Endothelial cell (in vitro differentiated cells): ENCODE results near the gene SMU1. TPM values are rescaled to one million over a fixed set of nuclear protein-coding genes. Genes with fewer than 3 reads are reported as not detected.

Experiments used
- DNase-seq: peaks from one replicate; pipeline ENCODE4 v3.0.0; 2021; ENCODE audit warnings: low spot score
- H3K27ac Mint-ChIP-seq: one replicate; pipeline ENCODE4 v1.8.0; 2021; ENCODE audit warnings: mixed read lengths, inconsistent platforms; ENCODE audit not compliant: unreplicated experiment
- H3K27me3 Mint-ChIP-seq: one replicate; pipeline ENCODE4 v1.8.0; 2021; ENCODE audit warnings: mild to moderate bottlenecking, moderate library complexity, mixed read lengths, inconsistent platforms; ENCODE audit not compliant: unreplicated experiment
- H3K36me3 Mint-ChIP-seq: one replicate; pipeline ENCODE4 v1.8.0; 2021; ENCODE audit warnings: mild to moderate bottlenecking, low read depth, mixed read lengths, inconsistent platforms; ENCODE audit not compliant: unreplicated experiment
- H3K4me1 Mint-ChIP-seq: one replicate; pipeline ENCODE4 v1.8.0; 2021; ENCODE audit warnings: mild to moderate bottlenecking, mixed read lengths, inconsistent platforms; ENCODE audit not compliant: unreplicated experiment
- H3K4me3 Mint-ChIP-seq: one replicate; pipeline ENCODE4 v1.8.0; 2021; ENCODE audit warnings: mild to moderate bottlenecking, mixed read lengths, inconsistent platforms; ENCODE audit not compliant: unreplicated experiment
- H3K9me3 Mint-ChIP-seq: one replicate; pipeline ENCODE4 v1.8.0; 2021; ENCODE audit warnings: mixed read lengths, inconsistent platforms; ENCODE audit not compliant: unreplicated experiment
- CTCF ChIP-seq: fragments of 200-600 bp; sonication (generic); IDR thresholded peaks from one replicate; pipeline ENCODE4 v1.5.0; 2021; ENCODE audit warnings: antibody characterized with exemption; ENCODE audit not compliant: unreplicated experiment
- total RNA-seq: library from RNA; stranded (reverse); fragmentation: NEBNext Ultra II Directional; extraction: Animal tissue kit (Norgen Biotek cat#: 25700); gene quantifications from one replicate; pipeline ENCODE4 v1.2.1, GENCODE V29; 2021; ENCODE audit not compliant: unreplicated experiment

The SMU1 gene
- total RNA-seq, 1 donor from 2014 or later = 23.7 TPM

- Mint-ChIP-seq H3K4me3 (peak overlapping the region; percentile 90), H3K27me3 (peaks cover 3% of the 10 kb centered on the region), H3K4me1 (peaks cover 4% of the 10 kb centered on the region), H3K27ac (peak overlapping the region; percentile 91), H3K9me3 (no peaks in the 10 kb centered on the region), H3K36me3 (peaks cover 23% of the 10 kb centered on the region)
- peak; percentile 20 for DNase-seq
- no peak for TF ChIP-seq CTCF
Observed at GRCh38 chr9:33044677-33045282, 31.7 kb downstream of the SMU1 start.

- Mint-ChIP-seq H3K4me3 (peak overlapping the region; percentile 90), H3K9me3 (no peaks in the 10 kb centered on the region), H3K4me1 (peaks cover 4% of the 10 kb centered on the region), H3K27me3 (peaks cover 3% of the 10 kb centered on the region), H3K27ac (peak overlapping the region; percentile 91), H3K36me3 (peaks cover 23% of the 10 kb centered on the region)
- TF ChIP-seq CTCF = no peak
- peak; percentile 80 for DNase-seq
Observed at GRCh38 chr9:33044162-33044673, 32.3 kb downstream of the SMU1 start.

- TF ChIP-seq CTCF = no peak
- Mint-ChIP-seq H3K36me3 (peaks cover 27% of the 10 kb centered on the region), H3K27ac (peak overlapping the region; percentile 91), H3K4me1 (peaks cover 4% of the 10 kb centered on the region), H3K27me3 (peaks cover 3% of the 10 kb centered on the region), H3K4me3 (peak overlapping the region; percentile 90), H3K9me3 (no peaks in the 10 kb centered on the region)
- DNase-seq = no peak
Observed at GRCh38 chr9:33043671-33044070, 32.8 kb downstream of the SMU1 start.

GRCh38 chr9:33042473-33042872 is 34.0 kb downstream of the SMU1 start:
- H3K9me3 Mint-ChIP-seq = no peaks in the 10 kb centered on the region
- H3K27me3 Mint-ChIP-seq = peaks cover 3% of the 10 kb centered on the region
- H3K36me3 Mint-ChIP-seq = peaks cover 24% of the 10 kb centered on the region
- no peak for DNase-seq
- no peak overlapping the region for H3K4me3 Mint-ChIP-seq
- H3K27ac Mint-ChIP-seq = no peak overlapping the region
- peaks cover 4% of the 10 kb centered on the region for H3K4me1 Mint-ChIP-seq
- no peak for TF ChIP-seq CTCF

GRCh38 chr9:33041432-33042188 is 34.9 kb downstream of the SMU1 start:
- Mint-ChIP-seq H3K9me3 (no peaks in the 10 kb centered on the region), H3K4me3 (no peak overlapping the region), H3K4me1 (peaks cover 4% of the 10 kb centered on the region), H3K27ac (no peak overlapping the region), H3K27me3 (peaks cover 3% of the 10 kb centered on the region), H3K36me3 (peaks cover 22% of the 10 kb centered on the region)
- DNase-seq = no peak
- TF ChIP-seq CTCF = no peak
